OCI-LY7 (cell line): ENCODE data around the gene PPAN. TPM values are rescaled to one million over a fixed set of nuclear protein-coding genes. Genes with fewer than 3 reads are reported as not detected.

Source experiments
- BruUV-seq: library from RNA; stranded (reverse); fragments of 400-500 nt; replicated peaks from 2 replicates; lab custom pipeline; 2021; lab: Mats Ljungman, UMichigan
- CTCF ChIA-PET: fragments of 300-600 bp; sonication (Branson Sonifier 250); formaldehyde crosslinking; loops from one replicate; lab custom pipeline; 2022; ENCODE audit warnings: antibody characterized with exemption; ENCODE audit not compliant: unreplicated experiment; lab: Charles Lee
- POLR2A ChIA-PET: fragments of 300-600 bp; sonication (Branson Sonifier 250); formaldehyde crosslinking; loops from one replicate; lab custom pipeline; 2022; ENCODE audit warnings: antibody characterized with exemption; lab: Charles Lee
- DNase-seq: peaks from one replicate; pipeline ENCODE4 v3.0.0-alpha.2; 2015; ENCODE audit warnings: low spot score
- H2AFZ ChIP-seq: fragments of 200-600 bp; sonication (generic), shearing (Covaris generic); 2 replicates; pipeline ENCODE4 v1.6.1; 2014; ENCODE audit warnings: mild to moderate bottlenecking, antibody characterized with exemption, low read length, moderate library complexity
- H3K27ac ChIP-seq: fragments of 200-600 bp; sonication (generic); 2 replicates; pipeline ENCODE4 v1.5.1; 2014; ENCODE audit warnings: mixed run types, low read depth, mild to moderate bottlenecking, moderate library complexity, low read length, inconsistent platforms; ENCODE audit not compliant: poor library complexity, severe bottlenecking
- H3K36me3 ChIP-seq: fragments of 200-600 bp; sonication (generic); 2 replicates; pipeline ENCODE4 v1.6.1; 2014; ENCODE audit warnings: mild to moderate bottlenecking, antibody characterized with exemption, low read length, moderate library complexity, mixed read lengths; ENCODE audit not compliant: insufficient read depth
- H3K4me1 ChIP-seq: fragments of 200-600 bp; sonication (generic); 2 replicates; pipeline ENCODE4 v1.5.1; 2014; ENCODE audit warnings: mild to moderate bottlenecking, low read length; ENCODE audit not compliant: insufficient read depth, poor library complexity, severe bottlenecking
- H3K4me2 ChIP-seq: fragments of 200-600 bp; sonication (generic); 2 replicates; pipeline ENCODE4 v1.6.1; 2014; ENCODE audit warnings: mild to moderate bottlenecking, low read length
- H3K4me3 ChIP-seq: fragments of 200-600 bp; sonication (generic); 2 replicates; pipeline ENCODE4 v1.5.1; 2014; ENCODE audit warnings: mild to moderate bottlenecking, low read depth, low read length; ENCODE audit not compliant: poor library complexity, severe bottlenecking
- H3K79me2 ChIP-seq: fragments of 200-600 bp; sonication (generic); 2 replicates; pipeline ENCODE4 v1.6.1; 2016; ENCODE audit warnings: low read depth, mild to moderate bottlenecking, low read length, moderate library complexity, mixed read lengths; ENCODE audit not compliant: insufficient read depth
- H3K9me2 ChIP-seq: fragments of 200-600 bp; sonication (generic); 2 replicates; pipeline ENCODE4 v1.6.1; 2016; ENCODE audit warnings: mild to moderate bottlenecking, low read length, mixed read lengths; ENCODE audit not compliant: insufficient read depth
- H3K9me3 ChIP-seq: fragments of 200-600 bp; sonication (generic); 2 replicates; pipeline ENCODE4 v1.6.1; 2014; ENCODE audit warnings: mild to moderate bottlenecking, mixed run types, low read length, mixed read lengths
- H4K20me1 ChIP-seq: fragments of 200-600 bp; sonication (generic); 2 replicates; pipeline ENCODE4 v1.6.1; 2014; ENCODE audit warnings: mild to moderate bottlenecking, antibody characterized with exemption, low read length, moderate library complexity, mixed read lengths; ENCODE audit not compliant: insufficient read depth
- CTCF ChIP-seq: fragments of 200-600 bp; sonication (generic); conservative IDR thresholded peaks from 2 replicates; pipeline ENCODE4 v1.5.1; 2014; ENCODE audit warnings: mild to moderate bottlenecking, antibody characterized with exemption, low read length, moderate library complexity, mixed read lengths
- EZH2phosphoT487 ChIP-seq: fragments of 200-600 bp; sonication (generic); IDR thresholded peaks from 2 replicates; pipeline ENCODE4 v1.6.1; 2018; ENCODE audit warnings: low read depth, borderline replicate concordance, mild to moderate bottlenecking, mixed run types, antibody characterized with exemption, low read length, moderate library complexity, mixed read lengths
- intact Hi-C: fragments of 100-400 bp; cut with micrococcal nuclease; formaldehyde crosslinking; loops from one replicate; pipeline ENCODE4 v1.10.0; 2022; ENCODE audit not compliant: unreplicated experiment
- total RNA-seq, 2 experiments: library from RNA; depleted of rRNA in 1 of 2; stranded (reverse); fragments of >200 nt in 1 of 2; shearing (Covaris generic) in 1 of 2; gene quantifications; 2 replicates each; pipeline ENCODE4 v1.2.3, GENCODE V29; 2014 to 2022

PPAN gene
- total RNA-seq, 2 experiments from 2014 or later, result 77.1 to 116 TPM

GRCh38 chr19:10155839-10156238 lies 49.7 kb downstream of the PPAN start:
- Histone ChIP-seq H3K36me3 (peaks cover 100% of the 10 kb centered on the region), H3K9me2 (no peaks in the 10 kb centered on the region), H3K27ac (no peak overlapping the region), H2AFZ (no peak overlapping the region), H4K20me1 (no peaks in the 10 kb centered on the region; the same call in 1 of the 2 replicates), H3K9me3 (no peaks in the 10 kb centered on the region), H3K4me1 (no peaks in the 10 kb centered on the region), H3K79me2 (no peaks in the 10 kb centered on the region), H3K4me2 (no peak overlapping the region), H3K4me3 (no peak overlapping the region)
- ChIA-PET CTCF (no interaction called here), POLR2A (no interaction called here)
- intact Hi-C loops, result no loop called here
- BruUV-seq, result no TSS peak
- 0 out of 2 replicates have a peak, but pooled peaks have one; percentile 19 for TF ChIP-seq CTCF
- no peak for TF ChIP-seq EZH2phosphoT487
- no peak for DNase-seq

- no peak overlapping the region for H3K4me2 ChIP-seq
- H3K4me1 ChIP-seq, result no peaks in the 10 kb centered on the region
- H3K9me3 ChIP-seq, result no peaks in the 10 kb centered on the region
- no peak overlapping the region for H2AFZ ChIP-seq
- no peaks in the 10 kb centered on the region for H3K79me2 ChIP-seq
- H3K36me3 ChIP-seq, result peaks cover 99% of the 10 kb centered on the region
- H4K20me1 ChIP-seq, result no peaks in the 10 kb centered on the region; the same call in 1 of the 2 replicates
- intact Hi-C loops, result no loop called here
- CTCF ChIA-PET, result no interaction called here
- TF ChIP-seq EZH2phosphoT487 (no peak), CTCF (no peak)
- no TSS peak for BruUV-seq
- H3K4me3 ChIP-seq, result no peak overlapping the region
- no peak overlapping the region for H3K27ac ChIP-seq
- POLR2A ChIA-PET, result no interaction called here
- DNase-seq, result no peak
- H3K9me2 ChIP-seq, result no peaks in the 10 kb centered on the region
Observed at GRCh38 chr19:10158071-10158470, 51.9 kb downstream of the PPAN start.

- Histone ChIP-seq H3K79me2 (no peaks in the 10 kb centered on the region), H3K9me3 (no peaks in the 10 kb centered on the region), H2AFZ (no peak overlapping the region), H3K4me1 (no peaks in the 10 kb centered on the region), H3K27ac (no peak overlapping the region), H4K20me1 (peaks cover 2% of the 10 kb centered on the region; the same call in 1 of the 2 replicates), H3K4me2 (no peak overlapping the region), H3K4me3 (no peak overlapping the region), H3K9me2 (no peaks in the 10 kb centered on the region), H3K36me3 (peaks cover 99% of the 10 kb centered on the region)
- ChIA-PET CTCF (no interaction called here), POLR2A (no interaction called here)
- DNase-seq, result no peak
- TF ChIP-seq EZH2phosphoT487 (no peak), CTCF (no peak)
- intact Hi-C loops, result no loop called here
- BruUV-seq, result no TSS peak
Observed at GRCh38 chr19:10158485-10158884, 52.3 kb downstream of the PPAN start.
